GM23338 (cell line): Measurements from ENCODE around the gene CDHR2. TPM values are rescaled to one million over a fixed set of nuclear protein-coding genes. Genes with fewer than 3 reads are reported as not detected.

Experiments
- ATAC-seq: fragments of 200-7000 bp; cut with Tn5 transposase; 3 replicates; pipeline ENCODE4 v1.9.1; 2020
- DNase-seq: peaks from one replicate; pipeline ENCODE4 v3.0.0-alpha.2; 2015; ENCODE audit warnings: low spot score
- H2AFZ ChIP-seq: fragments of 200-600 bp; sonication (generic); 2 replicates; pipeline ENCODE4 v1.8.0; 2016; ENCODE audit warnings: antibody characterized with exemption, mild to moderate bottlenecking, moderate library complexity
- H3F3A ChIP-seq: fragments of 200-600 bp; sonication (generic); replicated peaks from 2 replicates; pipeline ENCODE4 v1.8.0; 2017; ENCODE audit warnings: antibody characterized with exemption, mixed run types, low read depth
- H3K27ac ChIP-seq: fragments of 200-600 bp; sonication (generic); 2 replicates; pipeline ENCODE4 v1.6.1; 2016; ENCODE audit warnings: low read depth
- H3K27me3 ChIP-seq: fragments of 200-600 bp; sonication (generic); 2 replicates; pipeline ENCODE4 v1.8.0; 2016; ENCODE audit warnings: mild to moderate bottlenecking, mixed run types, moderate library complexity; ENCODE audit not compliant: insufficient read depth
- H3K36me3 ChIP-seq: fragments of 200-600 bp; sonication (generic); 2 replicates; pipeline ENCODE4 v1.8.0; 2016; ENCODE audit warnings: mild to moderate bottlenecking; ENCODE audit not compliant: insufficient read depth
- H3K4me1 ChIP-seq: fragments of 200-600 bp; sonication (generic); 2 replicates; pipeline ENCODE4 v1.8.0; 2016; ENCODE audit warnings: mild to moderate bottlenecking, moderate library complexity; ENCODE audit not compliant: insufficient read depth
- H3K4me2 ChIP-seq: fragments of 200-600 bp; sonication (generic); 2 replicates; pipeline ENCODE4 v1.7.1; 2017; ENCODE audit warnings: mixed run types
- H3K4me3 ChIP-seq: fragments of 200-600 bp; sonication (generic); 2 replicates; pipeline ENCODE4 v1.6.1; 2016; ENCODE audit warnings: mixed run types
- H3K79me2 ChIP-seq: fragments of 200-600 bp; sonication (generic); replicated peaks from 2 replicates; pipeline ENCODE4 v1.8.0; 2017; ENCODE audit warnings: mild to moderate bottlenecking; ENCODE audit not compliant: insufficient read depth
- H3K9me2 ChIP-seq: fragments of 200-600 bp; sonication (generic); 2 replicates; pipeline ENCODE4 v1.8.0; 2017; ENCODE audit not compliant: insufficient read depth
- H4K20me1 ChIP-seq: fragments of 200-600 bp; sonication (generic); replicated peaks from 2 replicates; pipeline ENCODE4 v1.8.0; 2017; ENCODE audit warnings: mild to moderate bottlenecking; ENCODE audit not compliant: insufficient read depth
- H3K27ac Mint-ChIP-seq: 2 replicates; pipeline ENCODE4 v1.8.0; 2020; ENCODE audit warnings: inconsistent platforms, mild to moderate bottlenecking, moderate library complexity, mixed read lengths
- H3K27me3 Mint-ChIP-seq: 3 replicates; pipeline ENCODE4 v1.8.0; 2022; ENCODE audit warnings: low read depth, mild to moderate bottlenecking, moderate library complexity, mixed read lengths, inconsistent platforms; ENCODE audit not compliant: insufficient read depth, poor library complexity
- H3K36me3 Mint-ChIP-seq: 3 replicates; pipeline ENCODE4 v1.8.0; 2021; ENCODE audit warnings: low read depth, mild to moderate bottlenecking, inconsistent platforms, moderate library complexity, mixed read lengths
- H3K4me1 Mint-ChIP-seq: 3 replicates; pipeline ENCODE4 v1.8.0; 2020; ENCODE audit warnings: mild to moderate bottlenecking, inconsistent platforms, mixed read lengths
- H3K4me3 Mint-ChIP-seq: 3 replicates; pipeline ENCODE4 v1.8.0; 2021; ENCODE audit warnings: moderate library complexity, mild to moderate bottlenecking, inconsistent platforms, mixed read lengths
- H3K9me3 Mint-ChIP-seq: 3 replicates; pipeline ENCODE4 v1.8.0; 2020; ENCODE audit warnings: moderate library complexity, mild to moderate bottlenecking, inconsistent platforms, mixed read lengths
- CREB1 ChIP-seq: fragments of 250-450 bp; sonication (Bioruptor Pico); IDR thresholded peaks from 2 replicates; pipeline ENCODE4 v1.5.0; 2020; ENCODE audit warnings: low read depth, mild to moderate bottlenecking, moderate library complexity
- CTCF ChIP-seq, 2 experiments: fragments of 200-600 bp in 1 of 2; sonication (generic) in 1 of 2; conservative IDR thresholded peaks; 2 replicates each; pipeline versions ENCODE4 v1.5.1 to v1.6.1; 2016 to 2017; ENCODE audit warnings: antibody characterized with exemption in 2 of 2, low read depth in 2 of 2, mild to moderate bottlenecking in 2 of 2, moderate library complexity in 1 of 2
- ETS1 ChIP-seq: IDR thresholded peaks from 2 replicates; pipeline ENCODE4 v1.6.1; 2016; ENCODE audit warnings: antibody characterized with exemption
- EZH2 ChIP-seq: fragments of 200-600 bp; sonication (generic); IDR thresholded peaks from one replicate; pipeline ENCODE4 v1.8.0; 2017; ENCODE audit warnings: antibody characterized with exemption, mild to moderate bottlenecking, low read depth; ENCODE audit not compliant: unreplicated experiment
- EZH2phosphoT487 ChIP-seq: fragments of 200-600 bp; sonication (generic); IDR thresholded peaks from one replicate; pipeline ENCODE4 v1.8.1; 2018; ENCODE audit warnings: antibody characterized with exemption; ENCODE audit not compliant: unreplicated experiment
- JUNB ChIP-seq: IDR thresholded peaks from one replicate; pipeline ENCODE4 v1.6.1; 2016; ENCODE audit warnings: antibody characterized with exemption; ENCODE audit not compliant: unreplicated experiment
- NANOG ChIP-seq: IDR thresholded peaks from 2 replicates; pipeline ENCODE4 v1.6.1; 2016; ENCODE audit warnings: antibody characterized with exemption, borderline replicate concordance
- POLR2AphosphoS5 ChIP-seq: IDR thresholded peaks from 2 replicates; pipeline ENCODE4 v1.6.1; 2016; ENCODE audit warnings: antibody characterized with exemption, low read depth
- REST ChIP-seq: IDR thresholded peaks from one replicate; pipeline ENCODE4 v1.6.1; 2018; ENCODE audit warnings: antibody characterized with exemption; ENCODE audit not compliant: unreplicated experiment
- STAT1 ChIP-seq: IDR thresholded peaks from one replicate; pipeline ENCODE4 v1.6.1; 2016; ENCODE audit warnings: antibody characterized with exemption; ENCODE audit not compliant: unreplicated experiment
- ZNF114 ChIP-seq: fragments of 250-450 bp; sonication (Bioruptor Pico); IDR thresholded peaks from 2 replicates; pipeline ENCODE4 v1.5.0; 2020; ENCODE audit warnings: mild to moderate bottlenecking, moderate library complexity
- ZNF331 ChIP-seq: fragments of 250-450 bp; sonication (Bioruptor Pico); IDR thresholded peaks from 2 replicates; pipeline ENCODE4 v1.5.0; 2020; ENCODE audit warnings: low read depth, mild to moderate bottlenecking, moderate library complexity
- ZNF462 ChIP-seq: fragments of 250-450 bp; sonication (Bioruptor Pico); IDR thresholded peaks from 2 replicates; pipeline ENCODE4 v1.5.0; 2020; ENCODE audit warnings: mild to moderate bottlenecking, moderate library complexity
- polyA plus RNA-seq: library from polyadenylated mRNA; unstranded; fragments of >200 nt; fragmentation: Nextera tagmentation; extraction: Ambion mirVana; gene quantifications from 2 replicates; pipeline ENCODE4 v1.2.1, GENCODE V29; 2016
- total RNA-seq: library from RNA; depleted of rRNA; stranded (reverse); fragments of >200 nt; shearing (Covaris generic); gene quantifications from 2 replicates; pipeline ENCODE4 v1.2.3, GENCODE V29; 2014

CDHR2 gene
- total and polyA plus RNA-seq, 2 experiments from 2014 or later: not detected

GRCh38 chr5:176595386-176595943, 46.3 kb downstream of the CDHR2 start:
- DNase-seq: no peak
- Histone ChIP-seq H3K27me3 (peaks cover 16% of the 10 kb centered on the region), H2AFZ (no peak overlapping the region), H3K4me1 (no peaks in the 10 kb centered on the region), H3K4me2 (no peak overlapping the region), H3K4me3 (no peak overlapping the region), H4K20me1 (no peaks in the 10 kb centered on the region), H3F3A (peaks cover 3% of the 10 kb centered on the region; the same call in 1 of the 2 replicates), H3K79me2 (no peaks in the 10 kb centered on the region), H3K9me2 (peaks cover 9% of the 10 kb centered on the region), H3K36me3 (no peaks in the 10 kb centered on the region), H3K27ac (no peak overlapping the region)
- Mint-ChIP-seq H3K4me3 (no peak overlapping the region), H3K27ac (no peak overlapping the region), H3K36me3 (peaks cover 24% of the 10 kb centered on the region), H3K9me3 (peaks cover 13% of the 10 kb centered on the region), H3K4me1 (no peaks in the 10 kb centered on the region; the same call in 2 of the 3 replicates), H3K27me3 (peaks cover 22% of the 10 kb centered on the region)
- no peak for TF ChIP-seq STAT1
- no peak for TF ChIP-seq EZH2phosphoT487
- no peak for TF ChIP-seq EZH2
- no peak for TF ChIP-seq JUNB
- TF ChIP-seq ETS1: no peak
- TF ChIP-seq REST: no peak
- no peak for TF ChIP-seq CREB1
- no peak for TF ChIP-seq NANOG
- no peak for TF ChIP-seq CTCF (conservative IDR thresholded peaks at IDR 0.05; ENCODE audit: low read depth in 2 of 2)
- no peak for TF ChIP-seq ZNF462
- no peak for TF ChIP-seq POLR2AphosphoS5
- TF ChIP-seq ZNF114 (CRISPR knock-in tag): no peak
- no peak for TF ChIP-seq ZNF331 (CRISPR knock-in tag)
- ATAC-seq: no peak
